Measurements from ENCODE around the gene CCDC136.

GRCh38 chr7:128839751-128840177, 48.0 kb downstream of the CCDC136 start:
- no peak for TF ChIP-seq CTCF (IDR thresholded peaks at IDR 0.05; ENCODE audit: low read length)
- TF ChIP-seq EZH2 (IDR thresholded peaks at IDR 0.05; ENCODE audit: borderline replicate concordance, low read length), result no peak

Measured in OCI-LY1 (cell line).